Measurements from ENCODE around the gene SNX9. TPM values are rescaled to one million over a fixed set of nuclear protein-coding genes. Genes with fewer than 3 reads are reported as not detected.
A peak's percentile ranks its signal among the peaks of the same experiment; 100 is the strongest.
"Not testable (repeated sequence)": the region's sequence is repeated elsewhere in the genome, so short reads cannot be mapped to it uniquely, and the experiment has no call there.

The SNX9 gene
- total RNA-seq, 1 experiment from 2014 or later: 16.6 TPM

DNA sequence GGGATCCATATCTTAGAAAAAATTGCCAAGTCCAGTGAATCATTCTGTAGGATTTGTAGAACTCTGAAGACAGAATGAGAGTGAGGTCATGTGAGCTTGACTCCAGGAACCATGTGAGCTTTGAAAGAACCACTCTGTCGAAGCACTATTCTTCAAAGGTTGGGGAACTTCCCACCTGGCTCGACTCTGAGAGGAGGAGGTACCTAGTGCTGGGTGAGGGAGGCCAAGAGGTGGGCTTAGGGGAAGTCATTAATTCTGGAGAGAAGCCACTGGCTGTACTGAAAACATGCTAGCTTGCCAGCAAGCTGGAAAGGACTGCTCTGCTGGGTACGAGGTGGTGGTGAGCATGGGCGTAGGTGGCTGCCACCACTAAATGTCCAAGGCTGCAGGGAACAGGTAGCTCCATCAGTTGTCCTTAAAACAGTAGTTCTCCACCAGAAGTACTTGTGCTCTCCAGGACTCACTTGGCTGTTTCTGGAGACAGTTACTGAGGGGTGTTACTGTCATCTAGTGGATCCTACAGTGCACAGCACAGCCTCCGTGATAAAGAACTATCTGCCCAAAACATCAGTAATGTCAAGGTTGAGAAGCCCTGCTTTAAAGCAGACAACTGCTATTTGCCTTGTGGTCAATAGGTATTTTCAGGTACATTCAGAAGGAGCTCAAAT, 124.0 kb downstream of the SNX9 start:
- peaks cover 14% of the 10 kb centered on the region for H3K36me3 Mint-ChIP-seq (ENCODE audit: insufficient read depth, unreplicated experiment)
- BruUV-seq (replicated peaks): no TSS peak
- H3K27me3 Mint-ChIP-seq (ENCODE audit: unreplicated experiment): no peaks in the 10 kb centered on the region
- no peaks in the 10 kb centered on the region for H3K9me3 Mint-ChIP-seq (ENCODE audit: low read depth, unreplicated experiment)
- CTCF ChIA-PET: no interaction called here
- no peak overlapping the region for H3K27ac Mint-ChIP-seq (ENCODE audit: unreplicated experiment)
- no peak for DNase-seq
- no peaks in the 10 kb centered on the region for H3K4me1 Mint-ChIP-seq (ENCODE audit: low read depth, unreplicated experiment)
- H3K4me3 Mint-ChIP-seq (ENCODE audit: low read depth, unreplicated experiment): no peak overlapping the region
- TF ChIP-seq, protein P1, sequence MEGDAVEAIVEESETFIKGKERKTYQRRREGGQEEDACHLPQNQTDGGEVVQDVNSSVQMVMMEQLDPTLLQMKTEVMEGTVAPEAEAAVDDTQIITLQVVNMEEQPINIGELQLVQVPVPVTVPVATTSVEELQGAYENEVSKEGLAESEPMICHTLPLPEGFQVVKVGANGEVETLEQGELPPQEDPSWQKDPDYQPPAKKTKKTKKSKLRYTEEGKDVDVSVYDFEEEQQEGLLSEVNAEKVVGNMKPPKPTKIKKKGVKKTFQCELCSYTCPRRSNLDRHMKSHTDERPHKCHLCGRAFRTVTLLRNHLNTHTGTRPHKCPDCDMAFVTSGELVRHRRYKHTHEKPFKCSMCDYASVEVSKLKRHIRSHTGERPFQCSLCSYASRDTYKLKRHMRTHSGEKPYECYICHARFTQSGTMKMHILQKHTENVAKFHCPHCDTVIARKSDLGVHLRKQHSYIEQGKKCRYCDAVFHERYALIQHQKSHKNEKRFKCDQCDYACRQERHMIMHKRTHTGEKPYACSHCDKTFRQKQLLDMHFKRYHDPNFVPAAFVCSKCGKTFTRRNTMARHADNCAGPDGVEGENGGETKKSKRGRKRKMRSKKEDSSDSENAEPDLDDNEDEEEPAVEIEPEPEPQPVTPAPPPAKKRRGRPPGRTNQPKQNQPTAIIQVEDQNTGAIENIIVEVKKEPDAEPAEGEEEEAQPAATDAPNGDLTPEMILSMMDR (IDR thresholded peaks at IDR 0.05; ENCODE audit: unreplicated experiment): no peak
- intact Hi-C loops (cut with micrococcal nuclease; ENCODE audit: unreplicated experiment): no loop called here

- H3K27ac Mint-ChIP-seq (ENCODE audit: unreplicated experiment); CTCF ChIA-PET; H3K27me3 Mint-ChIP-seq (ENCODE audit: unreplicated experiment); H3K9me3 Mint-ChIP-seq (ENCODE audit: low read depth, unreplicated experiment); intact Hi-C loops (cut with micrococcal nuclease; ENCODE audit: unreplicated experiment); H3K4me3 Mint-ChIP-seq (ENCODE audit: low read depth, unreplicated experiment); DNase-seq; BruUV-seq (replicated peaks): not testable (repeated sequence)
- Mint-ChIP-seq H3K36me3 (ENCODE audit: insufficient read depth, unreplicated experiment) (peaks cover 21% of the 10 kb centered on the region), H3K4me1 (ENCODE audit: low read depth, unreplicated experiment) (peaks cover 26% of the 10 kb centered on the region)
These were observed 127.9 kb downstream of the SNX9 start for GRCh38 chr6:157950899-157951298.

DNA sequence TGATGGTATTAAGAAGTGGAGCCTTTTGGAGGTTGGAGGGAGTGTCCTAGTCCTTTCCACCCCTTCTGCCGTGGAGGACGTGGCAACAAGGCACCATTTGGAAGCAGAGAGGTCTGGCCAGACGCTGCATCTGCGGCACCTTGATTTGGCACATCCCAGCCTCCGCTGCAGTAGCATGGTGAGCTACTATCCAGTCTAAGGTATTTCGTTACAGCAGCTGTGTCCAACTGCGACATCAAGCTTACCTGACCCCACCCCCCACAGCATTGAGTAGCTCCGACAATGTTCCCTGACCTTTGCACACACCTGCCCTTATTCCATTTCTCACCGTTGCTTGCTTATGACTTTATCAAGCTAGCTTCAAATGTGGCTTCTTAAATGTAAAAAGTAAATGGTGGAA, 128.8 kb downstream of the SNX9 start:
- CTCF ChIA-PET: interaction anchor here (1.0 kb wide), 1 partner anchor 10 kb away, joined by 3 read pairs; no protein-coding TSS in a partner anchor
- TF ChIP-seq, protein P1 (IDR thresholded peaks at IDR 0.05; ENCODE audit: unreplicated experiment): no peak
- intact Hi-C loops (cut with micrococcal nuclease; ENCODE audit: unreplicated experiment): no loop called here
- Mint-ChIP-seq H3K27me3 (ENCODE audit: unreplicated experiment) (no peaks in the 10 kb centered on the region), H3K4me3 (ENCODE audit: low read depth, unreplicated experiment) (no peak overlapping the region), H3K9me3 (ENCODE audit: low read depth, unreplicated experiment) (no peaks in the 10 kb centered on the region), H3K36me3 (ENCODE audit: insufficient read depth, unreplicated experiment) (peaks cover 14% of the 10 kb centered on the region), H3K27ac (ENCODE audit: unreplicated experiment) (no peak overlapping the region), H3K4me1 (ENCODE audit: low read depth, unreplicated experiment) (peaks cover 26% of the 10 kb centered on the region)
- no peak for DNase-seq
- BruUV-seq (replicated peaks): no TSS peak

DNA sequence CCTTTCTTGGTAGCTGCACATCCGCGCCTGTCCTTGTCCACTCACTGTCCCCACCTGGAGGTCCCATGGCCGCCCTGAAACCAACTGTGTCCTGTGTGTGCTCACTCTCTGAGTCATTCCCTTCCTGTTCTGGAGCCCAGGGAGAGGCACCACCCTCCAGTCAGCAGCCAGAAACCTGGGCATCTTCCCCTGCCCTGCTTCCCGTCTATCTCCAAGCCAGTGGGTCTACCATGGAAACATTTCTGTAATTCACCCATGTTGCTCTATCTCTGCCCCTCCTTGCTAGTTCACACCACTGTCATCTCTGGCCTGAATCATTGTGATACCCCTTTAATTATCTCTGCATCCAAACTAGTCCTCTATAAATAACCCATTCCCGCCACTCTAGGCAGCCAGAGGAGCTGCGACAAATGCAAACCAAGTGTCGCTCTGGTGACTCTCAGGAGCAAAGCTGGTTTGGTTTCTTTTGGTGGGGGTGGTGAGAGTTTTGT, 129.9 kb downstream of the SNX9 start:
- Mint-ChIP-seq H3K27me3 (ENCODE audit: unreplicated experiment) (no peaks in the 10 kb centered on the region), H3K4me1 (ENCODE audit: low read depth, unreplicated experiment) (peaks cover 26% of the 10 kb centered on the region), H3K4me3 (ENCODE audit: low read depth, unreplicated experiment) (no peak overlapping the region), H3K9me3 (ENCODE audit: low read depth, unreplicated experiment) (no peaks in the 10 kb centered on the region), H3K27ac (ENCODE audit: unreplicated experiment) (no peak overlapping the region), H3K36me3 (ENCODE audit: insufficient read depth, unreplicated experiment) (peaks cover 11% of the 10 kb centered on the region)
- no TSS peak for BruUV-seq (replicated peaks)
- DNase-seq: no peak
- CTCF ChIA-PET: no interaction called here
- TF ChIP-seq, protein P1 (IDR thresholded peaks at IDR 0.05; ENCODE audit: unreplicated experiment): no peak
- intact Hi-C loops (cut with micrococcal nuclease; ENCODE audit: unreplicated experiment): no loop called here

- intact Hi-C loops (cut with micrococcal nuclease; ENCODE audit: unreplicated experiment): no loop called here
- no peak for DNase-seq
- Mint-ChIP-seq H3K27me3 (ENCODE audit: unreplicated experiment) (no peaks in the 10 kb centered on the region), H3K4me3 (ENCODE audit: low read depth, unreplicated experiment) (no peak overlapping the region), H3K27ac (ENCODE audit: unreplicated experiment) (peak overlapping the region; percentile 74), H3K9me3 (ENCODE audit: low read depth, unreplicated experiment) (peaks cover 1% of the 10 kb centered on the region), H3K4me1 (ENCODE audit: low read depth, unreplicated experiment) (peaks cover 26% of the 10 kb centered on the region), H3K36me3 (ENCODE audit: insufficient read depth, unreplicated experiment) (peaks cover 11% of the 10 kb centered on the region)
- TF ChIP-seq, protein P1 (IDR thresholded peaks at IDR 0.05; ENCODE audit: unreplicated experiment): no peak
- no TSS peak for BruUV-seq (replicated peaks)
- CTCF ChIA-PET: interaction anchor here (0.5 to 1.7 kb wide), 4 partner anchors 29 to 119 kb away, joined by 3 to 5 read pairs (median 4); no protein-coding TSS in a partner anchor
These were observed 130.6 kb downstream of the SNX9 start for GRCh38 chr6:157953580-157954091.
